T-helper 2 cell treated with Interferon-gamma antibody and Interleukin-4, amounts not matched to agents 5 μg/mL and 100 μg/mL, for 36 hours (primary cell): ENCODE data around the gene DDX49.
"Not testable (repeated sequence)": the region's sequence is repeated elsewhere in the genome, so short reads cannot be mapped to it uniquely, and the experiment has no call there.

ENCODE experiments used
- DNase-seq: peaks from one replicate; pipeline ENCODE4 v3.0.0; 2021; ENCODE audit warnings: low spot score
- H3K27ac Mint-ChIP-seq: one replicate; pipeline ENCODE4 v1.8.0; 2021; ENCODE audit warnings: mild to moderate bottlenecking, mixed read lengths
- H3K27me3 Mint-ChIP-seq: one replicate; pipeline ENCODE4 v1.8.0; 2021; ENCODE audit warnings: low read depth, mixed read lengths
- H3K36me3 Mint-ChIP-seq: one replicate; pipeline ENCODE4 v1.8.0; 2021; ENCODE audit warnings: low read depth, mixed read lengths
- H3K4me1 Mint-ChIP-seq: one replicate; pipeline ENCODE4 v1.8.0; 2021; ENCODE audit warnings: low read depth, mixed read lengths
- H3K4me3 Mint-ChIP-seq: one replicate; pipeline ENCODE4 v1.8.0; 2022; ENCODE audit warnings: mild to moderate bottlenecking, moderate library complexity, mixed read lengths
- H3K9me3 Mint-ChIP-seq: one replicate; pipeline ENCODE4 v1.8.0; 2021; ENCODE audit warnings: mixed read lengths

DDX49 gene

DNA sequence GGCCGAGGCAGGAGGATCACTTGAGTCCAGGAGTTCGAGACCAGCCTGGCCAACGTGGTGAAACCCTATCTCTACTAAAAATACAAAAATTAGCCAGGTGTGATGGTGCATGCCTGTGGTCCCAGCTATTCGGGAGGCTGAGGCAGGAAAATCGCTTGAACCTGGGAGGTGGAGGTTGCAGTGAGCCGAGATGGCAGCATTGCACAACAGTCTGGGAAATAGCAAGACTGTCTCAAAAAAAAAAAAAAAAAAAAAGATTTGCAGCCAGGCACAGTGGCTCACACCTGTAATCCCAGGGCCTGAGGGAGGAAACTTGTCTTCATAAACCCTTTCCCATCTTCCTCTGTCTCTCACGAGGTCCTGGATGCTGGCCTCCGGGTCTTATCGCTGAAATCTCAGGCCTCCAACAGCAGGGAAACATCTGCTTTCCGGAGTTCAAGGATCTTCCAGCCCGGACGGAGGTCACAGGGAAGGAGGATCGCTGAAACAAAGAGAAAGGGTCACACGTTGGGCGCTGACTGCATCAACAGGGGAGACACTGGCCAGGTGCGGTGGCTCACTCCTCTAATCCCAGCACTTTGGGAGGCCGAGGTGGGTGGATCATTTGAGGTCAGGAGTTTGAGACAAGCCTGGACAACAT, 33.0 kb downstream of the DDX49 start:
- H3K9me3 Mint-ChIP-seq, result not testable (repeated sequence)

DNA sequence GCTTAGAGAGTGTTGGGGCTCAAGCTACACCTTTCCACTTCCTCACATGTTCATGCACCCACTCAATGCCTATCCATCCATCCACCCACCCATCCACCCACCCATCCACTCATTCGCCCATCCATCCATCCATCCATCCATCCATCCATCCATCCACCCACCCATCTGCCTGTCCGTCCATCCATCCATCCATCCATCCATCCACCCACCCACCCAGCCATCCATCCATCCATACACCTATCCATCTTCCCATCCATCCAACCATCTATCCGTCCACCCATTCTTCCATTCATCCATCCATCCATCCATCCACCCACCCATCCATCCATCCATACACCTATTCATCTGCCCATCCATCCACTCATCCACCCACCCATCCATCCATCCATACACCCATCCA, 34.6 kb downstream of the DDX49 start:
- Mint-ChIP-seq H3K36me3 (no peaks in the 10 kb centered on the region), H3K27ac (no peak overlapping the region), H3K4me1 (no peaks in the 10 kb centered on the region), H3K9me3 (peaks cover 5% of the 10 kb centered on the region), H3K4me3 (no peak overlapping the region), H3K27me3 (peaks cover 1% of the 10 kb centered on the region)
- no peak for DNase-seq

More for the DNA sequence above, 33.0 kb downstream of the DDX49 start:
- not testable (repeated sequence) for H3K27ac Mint-ChIP-seq, H3K36me3 Mint-ChIP-seq, H3K4me3 Mint-ChIP-seq, H3K4me1 Mint-ChIP-seq, DNase-seq, H3K27me3 Mint-ChIP-seq

GRCh38 chr19:18955042-18955441, 35.5 kb downstream of the DDX49 start:
- Mint-ChIP-seq H3K27me3 (peaks cover 1% of the 10 kb centered on the region), H3K9me3 (peaks cover 5% of the 10 kb centered on the region), H3K27ac (no peak overlapping the region), H3K4me1 (no peaks in the 10 kb centered on the region), H3K4me3 (no peak overlapping the region), H3K36me3 (no peaks in the 10 kb centered on the region)
- DNase-seq, result no peak

DNA sequence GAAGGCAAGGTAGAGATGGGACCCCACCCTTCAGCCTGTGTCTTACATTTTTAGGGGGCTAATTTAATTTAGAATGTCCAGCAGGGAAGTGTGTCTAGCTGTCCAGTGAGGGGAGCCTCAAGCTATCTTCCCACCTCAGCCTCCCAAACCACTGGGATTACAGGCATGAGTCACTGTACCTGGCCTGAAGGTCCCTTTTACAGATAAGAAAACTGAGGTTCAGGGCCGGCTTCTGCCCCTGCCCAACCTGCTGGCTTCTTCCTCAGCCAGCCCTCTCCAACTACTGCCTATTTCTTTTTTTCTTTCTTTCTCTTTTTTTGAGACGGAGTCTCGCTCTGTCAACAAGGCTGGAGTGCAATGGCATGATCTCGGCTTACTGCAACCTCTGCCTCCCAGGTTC, 40.9 kb downstream of the DDX49 start:
- Mint-ChIP-seq H3K4me3 (no peak overlapping the region), H3K27ac (no peak overlapping the region), H3K36me3 (no peaks in the 10 kb centered on the region), H3K4me1 (peaks cover 5% of the 10 kb centered on the region), H3K27me3 (peaks cover 11% of the 10 kb centered on the region), H3K9me3 (no peaks in the 10 kb centered on the region)
- DNase-seq, result no peak

DNA sequence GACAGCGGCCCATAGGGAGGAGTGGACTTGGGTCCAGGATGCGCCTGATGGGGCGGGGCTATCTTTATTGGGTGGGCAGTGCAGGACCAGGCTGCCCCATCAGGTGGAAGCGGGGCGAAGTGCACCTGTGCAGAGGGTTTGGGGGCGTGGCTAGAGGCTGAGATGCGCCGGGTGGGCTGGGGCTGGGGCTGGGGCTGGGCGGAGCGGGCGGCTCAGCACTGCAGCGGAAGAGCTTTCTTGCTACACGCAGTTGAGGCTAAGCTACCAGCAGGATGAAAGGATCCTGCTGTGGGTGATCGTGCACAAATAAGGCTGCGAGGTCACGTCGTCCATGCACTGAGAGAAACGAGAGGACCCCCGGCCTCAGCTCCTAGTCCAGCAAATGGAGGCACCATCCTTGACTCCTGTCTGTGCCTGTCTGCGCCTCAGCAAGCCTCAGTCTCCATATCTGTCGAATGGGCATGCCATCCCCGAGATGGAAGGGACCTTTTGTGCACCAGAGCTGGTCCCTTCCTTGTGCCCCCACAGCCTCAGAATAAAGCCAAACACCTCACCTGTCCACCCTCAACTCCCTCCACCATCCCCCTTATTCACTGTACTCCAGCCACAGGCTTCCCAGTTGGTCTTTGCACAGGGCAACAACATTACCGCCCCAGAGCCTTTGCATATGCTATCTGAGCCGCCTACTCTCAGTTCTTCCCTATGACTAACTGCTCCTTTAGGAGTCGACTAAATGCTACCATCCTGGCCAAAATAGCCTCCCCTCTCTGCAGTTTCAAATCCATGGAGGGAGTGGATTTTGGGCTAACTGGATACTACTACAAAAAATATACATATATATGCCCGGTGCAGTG, 42.5 kb downstream of the DDX49 start:
- H3K27ac Mint-ChIP-seq, result no peak overlapping the region
- peaks cover 11% of the 10 kb centered on the region for H3K27me3 Mint-ChIP-seq

GRCh38 chr19:18964121-18964520, 44.6 kb downstream of the DDX49 start:
- Mint-ChIP-seq H3K9me3 (no peaks in the 10 kb centered on the region), H3K4me3 (no peak overlapping the region), H3K4me1 (peaks cover 9% of the 10 kb centered on the region), H3K27ac (no peak overlapping the region), H3K36me3 (no peaks in the 10 kb centered on the region), H3K27me3 (peaks cover 9% of the 10 kb centered on the region)
- DNase-seq, result no peak

More for the DNA sequence above, 42.5 kb downstream of the DDX49 start:
- H3K4me3 Mint-ChIP-seq, result no peak overlapping the region
- H3K9me3 Mint-ChIP-seq, result no peaks in the 10 kb centered on the region
- H3K36me3 Mint-ChIP-seq, result no peaks in the 10 kb centered on the region
- H3K4me1 Mint-ChIP-seq, result peaks cover 5% of the 10 kb centered on the region
- no peak for DNase-seq

DNA sequence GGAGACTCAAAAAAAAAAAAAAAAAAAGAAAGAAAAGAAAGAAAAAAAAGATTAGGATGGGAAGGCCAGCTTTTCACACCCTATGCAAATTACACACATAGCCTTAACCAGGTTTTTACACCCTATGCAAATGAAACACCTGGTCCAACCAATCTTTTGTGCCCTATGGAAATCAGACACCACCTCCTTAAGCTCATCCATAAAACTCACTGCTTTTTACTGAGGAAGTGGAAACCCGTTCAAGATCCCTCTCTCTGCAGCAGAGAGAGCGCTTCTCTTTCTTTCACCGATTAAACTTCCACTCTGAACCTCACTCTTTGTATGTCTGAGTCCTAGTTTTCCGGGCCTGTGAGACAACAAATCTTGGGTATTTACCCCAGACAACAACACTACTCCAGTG, 46.8 kb downstream of the DDX49 start:
- Mint-ChIP-seq H3K4me3 (no peak overlapping the region), H3K9me3 (no peaks in the 10 kb centered on the region), H3K36me3 (no peaks in the 10 kb centered on the region), H3K27ac (no peak overlapping the region), H3K4me1 (peaks cover 8% of the 10 kb centered on the region), H3K27me3 (peaks cover 7% of the 10 kb centered on the region)
- no peak for DNase-seq

DNA sequence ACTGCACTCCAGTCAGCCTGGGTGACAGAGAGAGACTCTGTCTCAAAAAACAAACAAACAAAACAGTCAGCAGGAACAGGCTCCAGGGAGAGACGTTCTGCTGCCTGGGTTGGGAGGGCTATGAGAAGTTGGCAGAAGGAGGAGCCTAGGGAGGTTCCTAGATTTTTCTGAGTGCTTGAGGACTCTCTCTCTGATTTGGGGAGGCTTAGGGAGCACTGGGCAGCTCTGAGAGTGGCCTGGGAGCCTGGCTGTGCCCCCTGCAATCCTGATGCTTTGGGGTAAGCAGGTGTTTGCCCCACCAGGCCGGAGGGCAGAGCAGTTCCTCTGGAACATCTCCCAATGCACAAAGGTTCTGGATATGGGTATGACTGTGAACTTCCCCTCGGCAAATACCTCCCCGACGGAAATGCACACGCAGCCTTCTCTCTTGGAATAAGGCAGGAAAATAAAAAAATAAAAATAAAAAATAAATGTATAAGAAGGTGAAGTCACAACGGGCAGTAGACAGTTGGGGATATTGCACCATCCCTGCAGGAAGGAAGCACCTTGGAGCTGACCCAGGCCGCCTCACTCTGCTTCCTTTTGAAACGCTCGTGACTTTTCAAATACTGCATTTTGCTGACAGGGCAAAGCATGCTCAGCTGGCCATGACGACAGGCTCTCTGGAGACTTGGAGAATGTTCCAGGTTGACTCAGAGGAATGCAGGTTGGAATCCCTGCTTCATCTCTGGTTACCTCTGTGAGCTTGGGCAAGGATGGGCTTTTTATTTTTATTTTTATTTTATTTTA, 48.0 kb downstream of the DDX49 start:
- no peak overlapping the region for H3K27ac Mint-ChIP-seq

GRCh38 chr19:18969931-18970659, 50.6 kb downstream of the DDX49 start:
- Mint-ChIP-seq H3K4me1 (peaks cover 4% of the 10 kb centered on the region), H3K27me3 (no peaks in the 10 kb centered on the region), H3K9me3 (no peaks in the 10 kb centered on the region), H3K4me3 (no peak overlapping the region), H3K36me3 (no peaks in the 10 kb centered on the region), H3K27ac (no peak overlapping the region)
- no peak for DNase-seq

More for the DNA sequence above, 48.0 kb downstream of the DDX49 start:
- Mint-ChIP-seq H3K36me3 (no peaks in the 10 kb centered on the region), H3K4me3 (no peak overlapping the region), H3K27me3 (no peaks in the 10 kb centered on the region), H3K9me3 (no peaks in the 10 kb centered on the region), H3K4me1 (peaks cover 4% of the 10 kb centered on the region)
- no peak for DNase-seq

- no peaks in the 10 kb centered on the region for H3K27me3 Mint-ChIP-seq
- H3K4me3 Mint-ChIP-seq, result no peak overlapping the region
- no peak overlapping the region for H3K27ac Mint-ChIP-seq
- peaks cover 2% of the 10 kb centered on the region for H3K4me1 Mint-ChIP-seq
- H3K36me3 Mint-ChIP-seq, result no peaks in the 10 kb centered on the region
- H3K9me3 Mint-ChIP-seq, result no peaks in the 10 kb centered on the region
- DNase-seq, result no peak
Measured at GRCh38 chr19:18972301-18972811, 52.8 kb downstream of the DDX49 start.

GRCh38 chr19:18972851-18973250, 53.3 kb downstream of the DDX49 start:
- no peak for DNase-seq
- H3K36me3 Mint-ChIP-seq, result no peaks in the 10 kb centered on the region
- H3K4me1 Mint-ChIP-seq, result no peaks in the 10 kb centered on the region
- H3K4me3 Mint-ChIP-seq, result no peak overlapping the region
- no peaks in the 10 kb centered on the region for H3K9me3 Mint-ChIP-seq
- no peak overlapping the region for H3K27ac Mint-ChIP-seq
- H3K27me3 Mint-ChIP-seq, result no peaks in the 10 kb centered on the region

DNA sequence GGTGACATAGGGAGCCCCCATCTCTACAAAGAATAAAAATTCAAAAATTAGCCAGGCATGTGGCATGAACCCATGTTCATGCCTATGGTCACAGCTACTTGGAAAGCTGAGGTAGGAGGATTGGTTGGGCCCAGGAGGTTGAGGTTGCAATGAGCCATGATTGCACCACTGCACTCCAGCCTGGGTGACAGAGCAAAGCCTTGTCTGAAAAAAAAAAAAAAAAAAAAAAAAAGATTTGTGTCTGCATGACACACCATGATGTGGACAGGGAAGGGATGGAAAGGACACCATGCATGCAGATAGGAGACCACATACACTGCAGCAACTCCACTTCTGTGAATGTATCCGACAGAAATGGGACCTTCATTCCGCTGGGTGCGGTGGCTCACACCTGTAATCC, 55.5 kb downstream of the DDX49 start:
- Mint-ChIP-seq H3K9me3 (no peaks in the 10 kb centered on the region), H3K36me3 (no peaks in the 10 kb centered on the region), H3K4me1 (no peaks in the 10 kb centered on the region), H3K27ac (no peak overlapping the region), H3K4me3 (no peak overlapping the region), H3K27me3 (no peaks in the 10 kb centered on the region)
- no peak for DNase-seq

GRCh38 chr19:18975869-18976268, 56.4 kb downstream of the DDX49 start:
- H3K9me3 Mint-ChIP-seq, result no peaks in the 10 kb centered on the region

More at GRCh38 chr19:18975869-18976268, 56.4 kb downstream of the DDX49 start:
- no peaks in the 10 kb centered on the region for H3K4me1 Mint-ChIP-seq
- H3K27ac Mint-ChIP-seq, result no peak overlapping the region
- no peaks in the 10 kb centered on the region for H3K27me3 Mint-ChIP-seq
- DNase-seq, result no peak
- no peaks in the 10 kb centered on the region for H3K36me3 Mint-ChIP-seq
- no peak overlapping the region for H3K4me3 Mint-ChIP-seq
